NCI-H446 treated with DMSO at 0.1 percent for 48 hours (cell line): ENCODE data around the gene DLG2.

Experiments used
- DNase-seq: peaks from one replicate; lab custom pipeline; 2025; lab: John Stamatoyannopoulos, UW

Gene DLG2

GRCh38 chr11:83715927-83716535 is 1911.1 kb downstream of the DLG2 start:
- DNase-seq, result no peak

- DNase-seq, result peak; percentile 35
These were observed 1913.4 kb downstream of the DLG2 start for GRCh38 chr11:83713708-83714107.

DNA sequence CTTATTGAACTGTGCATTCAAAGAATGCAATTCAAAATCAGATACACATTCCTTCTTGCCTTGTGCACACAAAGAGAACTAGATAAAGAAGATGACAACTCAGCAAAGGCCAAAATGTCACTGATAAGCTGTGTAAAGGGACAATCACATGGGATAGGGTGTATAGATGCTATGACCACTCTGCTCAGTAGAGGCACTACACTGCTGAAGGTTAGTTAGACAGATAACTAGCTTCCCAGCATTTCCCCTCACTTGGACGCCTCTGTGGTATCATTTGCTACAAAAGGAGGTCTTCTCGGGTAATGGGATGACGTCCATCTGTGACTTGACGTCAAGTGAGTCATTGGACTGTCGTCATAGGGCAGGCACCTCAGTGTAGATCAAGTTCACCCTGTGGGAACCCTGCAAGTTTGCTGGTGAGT is 1916.0 kb downstream of the DLG2 start:
- no peak for DNase-seq

DNA sequence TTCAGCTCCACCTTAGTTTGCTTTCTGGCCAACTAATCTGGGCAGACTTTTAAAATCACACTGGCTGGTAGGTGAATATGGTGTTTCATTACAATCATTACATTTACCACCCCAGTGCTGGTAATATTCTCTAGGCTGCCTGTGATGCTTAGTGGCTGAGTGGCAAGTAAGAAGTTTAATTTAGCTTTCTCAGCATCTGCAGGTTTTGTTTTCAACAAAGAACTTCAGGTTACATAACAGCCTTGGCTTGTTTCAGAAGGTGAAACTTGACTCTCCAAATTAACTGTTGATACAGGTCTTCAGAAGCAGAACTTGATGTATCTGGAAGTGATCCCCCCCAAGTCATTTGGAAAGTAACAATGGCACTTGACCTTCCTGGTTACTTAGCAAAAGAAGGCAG is 1917.7 kb downstream of the DLG2 start:
- no peak for DNase-seq

DNA sequence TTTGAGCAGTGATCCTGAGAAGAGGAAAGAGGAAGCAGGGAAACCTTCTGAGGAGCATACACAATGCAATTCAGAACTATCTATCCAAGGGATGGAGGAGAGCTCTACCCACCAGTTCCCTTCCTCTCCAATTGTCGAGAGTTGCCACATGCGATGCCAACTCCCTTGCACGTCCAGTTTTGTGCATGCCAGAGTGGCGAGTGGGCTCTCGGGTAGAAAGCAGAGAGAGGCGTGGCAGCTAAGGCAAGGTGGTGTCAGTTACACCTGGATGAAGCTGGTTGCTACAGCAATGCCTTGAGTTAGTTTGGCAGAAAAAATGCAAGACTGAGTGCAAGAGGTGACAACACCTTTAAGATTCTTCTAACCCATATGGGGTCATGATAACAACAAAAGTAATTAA is 1920.6 kb downstream of the DLG2 start:
- no peak for DNase-seq

DNA sequence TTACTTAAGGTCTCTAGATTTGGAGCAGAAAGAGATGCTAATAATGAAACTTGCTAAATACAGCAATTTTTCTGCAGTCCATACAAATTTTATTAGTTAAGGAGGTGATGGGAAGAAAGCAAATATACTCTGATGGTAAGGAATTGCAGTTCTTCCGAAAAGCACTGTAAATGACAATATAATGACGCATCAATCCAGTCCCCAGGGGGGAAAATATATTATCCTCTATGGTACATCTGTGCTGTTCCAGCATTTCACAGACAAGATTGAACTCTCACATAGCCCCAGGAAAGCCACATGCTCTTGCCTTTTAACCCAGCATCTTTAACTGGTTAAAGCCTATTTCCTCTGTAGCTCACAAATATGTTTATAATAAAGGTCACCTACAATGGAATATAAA is 1924.3 kb downstream of the DLG2 start:
- DNase-seq, result no peak

DNA sequence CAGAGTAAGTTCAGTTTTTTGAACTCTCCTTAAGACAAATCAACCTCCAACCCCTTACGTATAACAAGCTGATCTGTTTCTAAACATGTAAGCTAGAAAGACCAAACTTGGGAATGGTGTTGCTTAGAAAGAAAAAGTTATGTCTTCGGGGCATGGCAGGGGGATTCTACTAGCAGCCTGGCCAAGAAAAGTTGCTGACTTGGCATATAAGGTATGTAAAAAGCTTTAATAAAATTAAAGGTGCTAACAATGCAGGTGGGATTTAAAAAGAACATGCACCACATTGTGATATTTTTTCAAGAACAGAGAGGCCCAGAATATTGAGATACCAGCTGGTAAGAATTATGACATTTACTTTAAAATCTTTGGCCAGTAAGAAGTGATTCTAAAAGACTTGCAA is 1929.6 kb downstream of the DLG2 start:
- no peak for DNase-seq

GRCh38 chr11:83695046-83695445 is 1932.1 kb downstream of the DLG2 start:
- no peak for DNase-seq

- DNase-seq, result no peak
These were observed 1932.8 kb downstream of the DLG2 start for GRCh38 chr11:83694191-83694910.

DNA sequence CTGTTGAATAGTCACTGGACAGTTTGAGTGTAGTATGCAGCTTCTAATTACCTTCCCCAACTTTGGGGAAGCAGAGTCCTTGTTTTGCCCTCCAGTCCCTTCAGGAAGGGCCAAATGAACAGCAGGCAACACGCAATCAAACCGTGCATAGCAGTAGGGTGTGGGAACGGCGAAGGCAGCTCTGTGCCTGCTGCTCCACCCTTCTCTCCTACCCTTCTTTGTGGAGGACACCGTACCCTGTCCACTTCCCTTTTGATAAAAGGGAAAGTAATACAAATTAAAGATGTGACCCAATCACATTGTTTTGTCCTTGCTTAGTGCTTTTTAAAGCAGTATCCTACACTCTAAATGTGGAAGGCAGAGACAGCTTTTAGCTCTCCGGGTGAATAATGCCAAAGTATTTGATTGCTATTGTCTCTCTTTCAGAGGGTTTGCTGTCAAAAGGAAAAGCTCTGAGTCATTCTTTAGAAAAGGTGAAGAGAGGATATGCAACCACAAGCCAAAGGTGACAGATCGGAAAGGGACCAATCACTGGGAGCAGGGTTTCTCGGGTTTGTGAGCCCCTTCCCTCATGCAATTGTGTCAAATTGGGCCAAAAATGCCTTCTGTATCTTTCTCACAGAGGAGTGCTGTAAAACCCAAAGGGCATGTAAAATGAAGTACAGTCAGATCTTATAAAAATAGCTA is 1933.7 kb downstream of the DLG2 start:
- no peak for DNase-seq

DNA sequence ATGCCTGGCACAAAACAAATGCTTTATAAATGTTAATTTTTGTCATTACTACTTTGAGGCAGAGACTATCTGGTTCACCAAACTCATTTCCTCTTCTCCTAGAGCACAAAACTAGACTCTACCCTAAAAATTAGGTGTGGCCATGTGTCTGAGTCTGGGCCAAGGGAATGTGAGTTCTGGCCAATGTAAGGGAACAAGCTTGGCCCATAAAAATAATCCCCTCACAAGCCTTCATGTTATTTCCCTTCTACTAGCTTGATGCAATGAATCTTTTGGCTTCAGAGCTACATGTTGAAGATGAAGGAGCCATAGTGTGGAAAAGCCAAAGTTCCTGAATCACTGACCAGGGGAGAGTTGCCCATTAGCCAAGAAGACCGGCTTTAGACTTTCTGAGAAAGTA is 1934.5 kb downstream of the DLG2 start:
- no peak for DNase-seq

DNA sequence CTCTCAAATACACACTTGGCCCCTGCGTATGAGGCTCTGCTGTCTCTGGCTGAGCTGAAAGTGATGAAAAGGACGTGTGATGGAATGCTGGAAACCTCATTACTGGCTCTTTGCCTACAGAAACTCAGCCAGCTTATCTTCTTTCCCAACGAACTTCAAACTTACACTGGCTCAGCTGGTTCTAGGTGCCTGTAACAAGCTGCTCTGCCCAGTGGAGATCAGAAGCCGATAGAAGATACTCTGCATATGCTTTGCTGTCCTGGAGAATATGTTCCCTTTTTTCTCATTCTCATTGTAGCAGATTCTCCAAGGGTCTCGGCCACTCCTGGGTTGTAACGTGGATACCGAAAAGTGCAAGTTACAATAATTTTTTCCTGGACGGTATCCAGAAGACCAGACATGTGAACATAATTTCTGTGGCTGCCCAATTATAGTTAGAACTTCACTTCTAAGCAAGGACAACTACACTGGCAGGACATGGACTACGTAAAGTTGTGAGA is 1935.6 kb downstream of the DLG2 start:
- DNase-seq, result no peak

DNA sequence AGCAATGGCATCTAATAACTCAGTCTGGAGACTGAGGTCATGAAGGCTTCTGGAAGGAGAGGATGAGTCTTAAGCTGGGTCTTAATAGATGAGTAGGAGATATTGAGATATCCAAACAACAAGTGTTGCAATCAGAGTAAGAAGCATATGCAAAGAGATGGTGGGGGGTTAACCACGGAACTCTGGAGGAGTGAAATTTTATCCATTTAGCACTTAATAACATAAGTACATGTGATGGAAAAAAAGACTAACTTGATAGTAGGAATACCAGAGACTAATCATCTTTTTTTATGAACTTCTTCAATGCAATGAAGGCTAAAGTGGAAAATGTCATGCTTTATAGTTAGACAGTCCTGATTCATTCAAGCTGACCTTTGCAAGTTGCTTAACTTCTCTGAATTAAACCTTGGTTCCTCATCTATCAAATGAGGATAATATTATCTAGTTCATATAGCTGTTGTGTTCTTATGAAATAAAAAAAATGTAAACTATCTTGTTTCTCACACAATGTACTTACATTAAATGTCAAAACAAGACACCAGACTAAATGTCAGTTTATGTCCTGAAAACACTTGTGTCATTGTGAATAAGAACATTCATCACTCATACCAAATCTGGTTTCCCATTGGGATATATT is 1937.9 kb downstream of the DLG2 start:
- DNase-seq, result no peak

GRCh38 chr11:83687787-83688186 is 1939.4 kb downstream of the DLG2 start:
- no peak for DNase-seq

- no peak for DNase-seq
These were observed 1941.4 kb downstream of the DLG2 start for GRCh38 chr11:83685730-83686129.

GRCh38 chr11:83684071-83684470 is 1943.1 kb downstream of the DLG2 start:
- no peak for DNase-seq

DNA sequence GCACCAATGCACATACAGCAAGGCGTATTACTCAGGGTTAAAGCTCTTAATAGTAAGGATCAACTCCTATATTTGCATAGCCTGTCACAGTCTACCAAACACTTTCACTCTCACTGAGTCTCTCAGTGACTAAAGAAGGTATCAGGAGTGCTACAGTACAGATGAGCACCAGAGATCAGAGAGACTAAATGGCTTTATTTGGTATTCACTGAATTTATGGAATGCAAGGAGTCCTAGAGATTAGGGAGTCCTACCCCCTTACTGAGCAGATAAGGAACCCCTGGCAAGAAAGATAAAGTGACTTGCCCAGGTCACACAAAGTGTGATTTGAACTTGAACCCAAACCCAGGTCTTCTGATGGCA is 1944.6 kb downstream of the DLG2 start:
- DNase-seq, result no peak

- DNase-seq, result peak; percentile 62
These were observed 1945.1 kb downstream of the DLG2 start for GRCh38 chr11:83681906-83682610.

- no peak for DNase-seq
These were observed 1945.9 kb downstream of the DLG2 start for GRCh38 chr11:83681031-83681781.

DNA sequence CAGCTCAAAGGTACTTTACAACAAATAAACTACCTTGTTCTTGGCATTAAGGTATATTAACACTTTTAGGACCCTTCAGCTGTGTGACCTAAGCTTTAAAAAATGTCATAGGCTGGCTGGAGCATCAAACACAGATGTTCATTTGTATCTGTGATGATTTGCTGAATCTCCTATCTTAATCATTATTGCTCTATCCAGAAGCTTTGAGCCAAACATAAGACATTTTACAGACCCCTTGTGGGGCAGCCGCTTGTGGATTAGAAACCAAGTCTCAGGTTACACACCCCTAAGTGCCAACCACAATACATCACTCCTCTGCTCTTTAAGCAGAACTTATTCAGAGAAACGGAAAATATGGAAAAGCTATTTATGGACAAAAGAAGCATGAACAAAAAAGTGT is 1946.8 kb downstream of the DLG2 start:
- peak; percentile 62 for DNase-seq

GRCh38 chr11:83678831-83679584 is 1948.1 kb downstream of the DLG2 start:
- DNase-seq, result no peak
